GM18858 (cell line): ENCODE data around the gene AP1G1.
A peak's percentile ranks its signal among the peaks of the same experiment; 100 is the strongest.

ENCODE experiments used
- ATAC-seq: cut with Tn5 transposase; IDR thresholded peaks from one replicate; pipeline ENCODE4 v1.9.1; 2021; ENCODE audit not compliant: unreplicated experiment

The AP1G1 gene

DNA sequence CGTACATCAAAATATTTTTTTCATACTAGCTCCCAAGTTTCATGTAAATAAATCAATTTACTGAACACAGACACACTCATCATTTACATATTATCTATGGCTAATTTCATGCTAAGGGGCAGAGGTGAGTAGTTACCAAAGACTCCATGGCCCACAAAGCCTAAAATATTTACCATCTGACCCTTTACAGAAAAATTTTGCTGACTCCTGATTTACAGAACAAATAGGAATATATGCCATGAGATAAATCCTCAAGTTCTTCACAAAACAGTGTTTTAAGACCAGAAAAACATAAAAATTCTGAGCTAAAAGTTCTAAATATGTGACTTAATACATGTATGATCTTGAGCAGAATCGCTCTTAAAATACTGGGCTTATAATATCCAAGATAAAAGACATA lies 47.5 kb downstream of the AP1G1 start:
- no peak for ATAC-seq

DNA sequence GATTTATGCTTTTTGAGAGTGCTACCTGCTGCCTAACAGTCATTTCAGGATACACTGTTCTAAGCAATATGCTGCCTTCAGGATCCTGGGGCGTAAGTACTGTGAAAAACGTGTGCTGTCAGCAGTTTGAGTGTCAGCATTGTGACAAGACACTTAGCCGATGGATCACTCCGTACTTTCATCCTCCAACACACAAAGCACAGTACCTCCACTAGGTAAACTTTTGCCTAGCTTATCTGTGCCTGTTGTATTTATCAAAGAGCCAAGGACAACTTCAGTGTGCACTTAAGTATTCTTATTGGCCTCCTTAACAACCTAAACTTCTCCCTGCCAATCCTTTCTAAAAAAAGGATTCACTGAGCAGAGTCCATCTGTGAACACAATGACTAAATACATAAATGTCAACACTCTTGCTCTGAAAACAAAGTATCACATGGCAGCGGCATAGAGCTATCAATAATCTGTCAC lies 50.3 kb downstream of the AP1G1 start:
- no peak for ATAC-seq

DNA sequence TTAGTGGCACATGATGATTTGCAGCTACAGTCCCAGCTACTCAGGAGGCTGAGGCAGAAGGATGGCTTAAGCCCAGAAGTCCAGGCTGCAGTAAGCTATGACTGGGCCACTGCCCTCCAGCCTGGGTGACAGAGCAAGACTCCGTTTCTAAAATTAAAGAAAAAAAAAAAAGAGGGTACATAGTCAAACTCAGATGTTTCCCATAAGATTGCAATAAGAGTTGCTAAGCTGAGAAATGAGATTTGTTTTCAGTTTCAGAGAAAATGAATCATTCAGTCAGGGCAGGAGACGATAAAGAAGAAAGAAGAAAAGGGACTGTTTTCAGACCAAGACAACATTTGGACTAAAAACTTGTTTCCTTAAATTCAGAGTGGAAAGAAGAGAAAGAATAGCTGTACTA lies 54.0 kb downstream of the AP1G1 start:
- no peak for ATAC-seq

DNA sequence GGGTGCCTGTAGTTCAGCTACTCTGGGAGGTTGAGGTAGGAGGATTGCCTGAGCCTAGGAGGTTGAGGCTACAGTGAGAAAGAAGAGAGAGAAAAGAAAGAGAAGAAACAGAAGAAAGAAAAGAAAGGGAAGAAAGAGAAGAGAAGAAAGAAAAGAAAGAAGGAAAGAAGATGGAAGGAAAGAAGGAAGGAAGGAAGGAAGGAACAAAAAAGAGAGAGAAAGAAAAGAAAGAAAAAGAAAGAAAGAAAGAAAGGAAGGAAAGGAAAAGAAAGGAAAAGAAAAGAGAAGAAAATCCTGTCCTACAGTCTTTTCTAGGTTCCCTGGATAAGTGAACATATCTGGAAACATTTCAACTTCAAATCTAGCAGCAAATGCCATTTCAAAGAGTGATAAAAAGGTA lies 54.5 kb downstream of the AP1G1 start:
- no peak for ATAC-seq

DNA sequence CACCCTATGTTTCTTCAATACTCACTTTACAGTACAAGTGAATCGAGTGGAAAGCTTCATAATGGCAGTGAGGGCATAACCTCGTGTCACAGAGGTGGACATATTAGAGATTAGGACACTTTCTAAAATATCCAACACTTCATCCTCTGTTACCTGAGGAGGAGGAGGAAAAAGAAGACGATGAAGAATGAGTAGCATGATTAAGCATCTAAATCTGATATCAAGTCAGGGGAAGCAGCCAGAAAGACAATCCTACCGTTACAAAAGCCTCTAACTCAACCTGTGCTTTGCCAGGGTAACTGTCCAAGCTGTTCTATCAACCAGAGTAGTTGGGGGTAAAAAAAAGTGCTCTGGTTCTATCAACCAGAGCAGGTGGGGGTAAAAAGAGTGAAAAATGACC lies 60.4 kb downstream of the AP1G1 start:
- no peak for ATAC-seq

DNA sequence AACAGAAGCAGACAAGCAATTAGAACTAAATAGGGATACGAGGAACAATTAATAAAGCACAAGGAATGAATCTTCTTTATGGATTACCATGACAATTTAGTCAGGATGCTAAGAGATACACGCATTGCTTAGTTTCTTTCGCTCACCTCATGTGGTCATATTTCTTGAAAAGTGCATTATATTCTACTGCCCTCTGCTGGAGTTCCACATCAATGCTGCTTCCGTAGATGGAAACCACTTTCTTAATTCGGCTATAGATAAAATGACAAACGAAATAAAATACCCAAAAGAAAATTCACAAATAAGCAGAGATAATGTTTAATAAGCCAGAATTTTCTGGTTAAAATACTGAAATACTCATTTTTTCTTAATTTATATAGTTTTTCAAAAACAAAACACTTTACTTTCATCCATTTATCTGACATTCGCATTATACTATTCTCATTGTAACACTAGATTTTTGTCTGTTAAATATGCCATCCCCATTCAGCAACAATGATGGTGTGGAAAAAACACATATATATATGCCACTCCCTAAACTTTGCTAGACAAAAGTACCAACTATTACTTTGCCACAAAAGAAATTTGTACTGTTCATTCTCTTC lies 62.1 kb downstream of the AP1G1 start:
- ATAC-seq, result no peak

DNA sequence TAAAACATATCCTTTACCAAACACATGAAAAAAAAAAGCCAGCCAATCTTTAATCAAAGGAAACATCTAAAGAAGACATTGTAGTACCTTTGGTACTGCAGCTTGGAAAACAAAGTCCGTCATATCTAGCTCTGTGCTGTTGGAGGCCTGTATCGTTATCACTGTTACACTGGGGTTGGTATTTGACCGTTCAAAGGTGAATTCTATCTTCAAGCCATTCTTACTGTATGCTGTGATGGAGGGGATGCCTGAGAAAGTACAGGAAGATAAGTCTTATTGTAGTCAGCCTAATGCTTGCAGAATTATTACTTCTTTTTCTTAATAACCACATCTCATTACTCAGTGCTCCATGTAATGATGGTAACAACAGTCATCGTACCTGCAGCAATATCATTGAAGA lies 69.8 kb downstream of the AP1G1 start:
- ATAC-seq, result no peak

DNA sequence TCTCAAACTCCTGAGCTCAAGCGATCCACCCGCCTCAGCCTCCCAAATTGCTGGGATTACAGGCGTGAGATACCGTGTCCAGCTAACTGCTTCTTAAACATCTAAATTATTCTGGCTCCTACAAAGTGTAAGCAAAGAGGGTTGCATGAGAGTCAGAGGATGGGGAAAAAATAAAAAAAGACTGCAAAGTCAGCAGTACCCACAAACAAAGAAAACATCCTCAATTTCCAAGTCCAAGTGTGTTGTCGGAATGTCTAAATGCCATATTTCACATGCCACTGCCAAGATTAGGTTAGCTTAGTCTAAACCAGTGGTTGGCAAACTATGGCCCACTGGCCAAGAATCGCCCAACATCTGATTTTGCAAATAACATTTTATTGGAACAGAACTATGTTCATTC lies 71.1 kb downstream of the AP1G1 start:
- ATAC-seq, result no peak

DNA sequence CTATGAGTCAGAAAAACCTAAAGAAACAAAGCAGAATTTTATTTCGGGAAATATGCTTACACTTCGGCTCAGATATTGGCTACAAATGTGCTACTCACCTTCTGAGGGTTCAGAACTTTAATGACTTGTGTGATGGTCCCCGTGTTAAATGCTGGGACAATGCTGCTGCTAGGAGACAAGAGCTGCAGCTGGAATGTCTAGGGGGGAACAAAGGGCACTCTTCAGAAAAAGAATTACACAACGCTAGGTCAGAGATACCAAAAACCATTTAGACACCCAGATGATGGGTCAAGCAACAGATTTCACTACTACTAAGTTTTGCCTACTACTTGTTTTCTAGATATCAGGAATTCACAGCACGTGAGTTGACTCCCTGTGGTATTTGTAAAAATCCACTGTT lies 74.1 kb downstream of the AP1G1 start:
- no peak for ATAC-seq

DNA sequence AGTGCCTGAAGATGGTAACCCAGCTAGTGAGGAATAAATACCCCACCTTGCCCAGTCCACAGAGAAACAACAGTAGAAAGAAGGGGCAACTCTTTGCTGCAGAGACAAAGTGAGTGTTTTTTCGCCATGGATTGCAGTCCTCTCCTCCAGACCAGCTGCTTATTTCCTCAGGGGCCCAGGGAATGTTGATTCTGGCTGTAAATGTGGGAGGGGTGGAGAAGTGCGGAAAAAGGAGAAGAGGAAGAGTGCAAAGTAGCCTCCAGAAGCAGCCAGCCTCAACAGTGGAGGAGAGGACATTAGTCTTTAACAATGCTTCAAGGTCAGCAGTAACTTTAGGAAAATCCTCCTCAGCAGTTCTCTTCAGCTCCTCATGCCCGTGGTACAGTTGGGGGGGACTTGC lies 76.0 kb downstream of the AP1G1 start:
- ATAC-seq, result no peak

DNA sequence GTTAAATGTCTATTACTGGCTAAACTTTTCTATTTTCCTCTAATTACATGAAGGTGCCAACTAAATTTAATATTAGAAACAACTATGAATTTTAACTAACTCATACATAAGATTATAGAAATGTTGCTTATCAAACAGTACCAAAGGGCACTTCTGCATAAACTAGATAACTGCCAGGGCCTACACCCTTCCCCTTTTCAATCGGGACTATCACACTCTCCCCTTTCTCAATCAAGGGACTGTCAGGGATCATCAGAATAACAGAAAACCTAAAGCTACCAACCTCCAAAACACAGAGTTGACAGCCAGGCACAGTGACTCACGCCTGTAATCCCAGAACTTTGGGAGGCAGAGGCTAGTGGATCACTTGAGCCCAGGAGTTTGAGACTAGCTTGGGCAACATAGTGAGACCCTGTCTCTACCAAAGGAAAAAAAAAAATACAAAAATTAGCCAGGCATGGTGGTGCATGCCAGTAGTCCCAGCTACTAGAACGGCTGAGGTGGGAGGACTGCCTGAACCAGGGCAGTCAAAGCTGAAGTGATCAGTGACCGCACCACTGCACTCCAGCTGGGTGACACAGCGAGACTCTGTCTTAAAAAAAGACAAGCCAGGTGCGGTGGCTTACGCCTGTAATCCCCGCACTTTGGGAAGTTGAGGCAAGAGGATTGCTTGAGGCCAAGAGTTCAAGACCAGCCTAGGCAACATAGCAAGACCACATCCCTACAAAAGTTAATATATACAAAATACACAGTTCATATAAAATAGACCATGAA lies 80.9 kb downstream of the AP1G1 start:
- no peak for ATAC-seq

DNA sequence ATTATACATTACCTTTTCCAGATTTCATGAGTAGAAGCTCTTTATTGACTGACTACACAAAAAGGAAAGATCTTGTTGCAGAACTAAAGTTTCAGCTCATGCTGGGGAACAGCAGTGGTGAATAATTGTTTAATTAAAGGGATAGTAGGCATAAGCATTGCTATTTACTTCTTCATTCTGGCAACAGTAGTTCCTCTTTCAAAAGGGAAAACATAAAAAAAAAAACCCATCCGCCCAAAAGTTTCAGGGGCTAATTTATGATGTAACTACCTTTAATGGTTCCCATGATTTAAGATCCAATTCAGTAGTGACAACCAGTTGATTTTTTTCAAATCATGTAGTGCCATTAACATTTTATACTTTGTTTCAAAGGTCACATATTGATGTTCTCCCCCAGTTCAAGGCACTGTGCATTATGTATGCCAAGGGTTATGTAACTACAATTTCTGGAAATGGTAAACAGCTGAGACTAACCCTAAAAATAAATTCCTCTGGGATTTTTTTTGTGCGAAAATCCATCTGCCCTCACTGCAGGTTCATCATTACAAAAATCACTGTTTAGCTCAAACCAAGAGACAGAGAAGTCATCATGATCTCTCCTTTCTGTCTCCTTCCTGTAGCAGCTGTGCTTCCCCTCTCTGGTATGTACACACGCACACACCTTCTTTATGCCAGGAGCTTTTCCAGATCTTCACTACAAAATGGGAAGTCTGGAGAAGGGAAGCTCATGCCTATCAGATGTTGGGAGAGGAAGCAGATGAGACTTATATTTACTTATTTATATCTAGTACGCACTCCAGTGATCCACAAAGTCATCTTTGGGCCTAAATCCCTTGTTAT lies 81.9 kb downstream of the AP1G1 start:
- ATAC-seq, result no peak

DNA sequence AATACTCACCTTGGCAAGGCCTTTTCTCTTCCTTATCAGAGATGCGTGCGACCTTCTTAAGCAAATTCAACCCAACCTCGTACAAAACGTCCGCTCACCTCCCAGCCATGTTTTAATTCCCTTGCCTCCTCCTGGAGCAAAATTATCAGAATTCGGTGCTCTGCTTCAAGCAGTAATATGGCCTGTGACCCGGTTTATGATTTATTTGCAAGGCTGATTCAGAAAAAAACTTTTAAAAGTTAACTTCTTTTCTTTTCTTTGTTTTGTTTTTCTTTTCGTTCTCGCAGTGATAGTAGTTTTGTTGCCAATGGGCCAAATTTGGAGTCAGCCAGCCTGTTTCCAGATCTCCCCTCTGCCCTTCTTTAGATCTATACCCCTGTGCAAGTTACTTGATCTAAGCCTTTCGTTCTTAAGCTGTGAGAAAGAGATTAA lies 84.3 kb downstream of the AP1G1 start, which contains the start of gene PHLPP2:
TSS of gene PHLPP2 (minus strand) at position 382 of the 432 bp plus-strand sequence. CDS start 9,906 bp downstream, outside the sequence.
- no peak for ATAC-seq

DNA sequence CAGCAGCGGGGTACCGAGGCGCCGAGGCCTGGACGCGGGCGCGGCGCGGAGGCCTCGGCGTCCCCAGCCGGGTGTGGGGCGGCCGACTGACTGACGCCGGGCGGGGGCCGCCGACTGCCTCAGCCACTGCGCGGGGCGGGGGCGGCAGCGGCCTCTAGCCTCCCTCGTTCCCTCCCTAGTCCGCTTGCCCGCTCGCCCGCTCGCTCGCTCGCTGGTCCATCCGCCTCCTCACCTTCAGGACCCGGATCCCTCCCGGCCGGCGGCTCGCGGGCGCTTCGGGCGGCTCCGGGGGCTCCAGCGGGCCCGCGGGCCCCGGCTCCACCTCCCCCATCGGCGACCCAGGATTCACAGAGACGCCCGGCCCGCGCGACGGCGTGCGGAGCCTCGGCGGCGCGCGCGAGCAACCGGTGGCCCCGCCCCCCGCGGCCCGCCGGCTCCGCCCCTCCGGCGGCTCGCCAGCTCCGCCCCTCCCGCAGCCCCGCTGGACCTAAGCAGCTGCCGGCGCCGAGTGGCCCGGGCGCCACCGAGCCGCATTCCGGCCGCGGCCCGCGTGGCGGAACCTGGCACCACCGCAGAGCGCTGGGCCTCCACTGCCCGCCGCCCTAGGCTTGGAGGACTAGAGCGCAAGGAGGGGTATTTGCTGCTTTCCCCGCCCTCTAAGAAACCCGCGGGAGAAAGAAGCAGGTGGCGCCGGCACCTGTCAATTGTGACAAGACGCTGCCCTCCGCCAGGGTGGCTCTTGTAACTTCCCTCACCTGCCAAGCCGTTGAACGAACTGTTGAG lies 84.9 kb downstream of the AP1G1 start:
- ATAC-seq, result peak; percentile 60

DNA sequence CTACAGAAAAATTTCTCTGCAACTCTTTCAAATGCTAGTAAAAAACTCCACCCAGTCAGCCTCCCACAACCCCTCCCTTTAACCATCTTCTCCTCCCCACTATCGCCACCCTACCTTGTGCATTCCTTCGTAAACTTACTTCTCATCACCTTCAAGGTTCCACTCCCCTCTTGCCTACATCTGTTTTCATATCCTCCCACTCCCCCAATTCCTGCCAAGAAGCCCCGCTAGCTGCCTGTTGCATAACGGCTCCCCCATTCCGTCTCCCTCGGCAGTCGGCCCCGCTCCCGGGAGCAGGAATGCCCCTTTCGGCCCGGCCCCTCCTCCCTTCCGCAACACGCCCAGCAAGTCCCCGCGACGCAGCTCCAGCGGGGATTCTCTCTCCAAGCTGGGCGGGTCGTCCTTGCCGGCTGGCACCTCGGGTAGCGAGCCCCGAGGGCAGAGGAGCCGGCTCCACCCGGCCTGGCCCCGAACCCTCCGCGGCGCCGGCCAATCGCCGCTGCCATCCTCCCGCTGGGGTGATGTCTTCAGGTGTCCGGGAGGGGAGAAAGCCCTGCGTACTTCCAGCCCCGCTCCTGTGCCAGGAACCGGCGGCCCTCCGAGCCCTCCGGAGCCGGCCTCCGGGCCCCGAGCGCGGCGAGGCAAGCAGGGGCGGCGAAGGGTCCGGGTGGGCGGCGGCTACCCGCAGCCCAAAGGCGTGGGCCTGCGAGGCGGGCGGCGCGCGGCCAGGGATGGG lies 85.7 kb downstream of the AP1G1 start:
- ATAC-seq, result peak; percentile 17

DNA sequence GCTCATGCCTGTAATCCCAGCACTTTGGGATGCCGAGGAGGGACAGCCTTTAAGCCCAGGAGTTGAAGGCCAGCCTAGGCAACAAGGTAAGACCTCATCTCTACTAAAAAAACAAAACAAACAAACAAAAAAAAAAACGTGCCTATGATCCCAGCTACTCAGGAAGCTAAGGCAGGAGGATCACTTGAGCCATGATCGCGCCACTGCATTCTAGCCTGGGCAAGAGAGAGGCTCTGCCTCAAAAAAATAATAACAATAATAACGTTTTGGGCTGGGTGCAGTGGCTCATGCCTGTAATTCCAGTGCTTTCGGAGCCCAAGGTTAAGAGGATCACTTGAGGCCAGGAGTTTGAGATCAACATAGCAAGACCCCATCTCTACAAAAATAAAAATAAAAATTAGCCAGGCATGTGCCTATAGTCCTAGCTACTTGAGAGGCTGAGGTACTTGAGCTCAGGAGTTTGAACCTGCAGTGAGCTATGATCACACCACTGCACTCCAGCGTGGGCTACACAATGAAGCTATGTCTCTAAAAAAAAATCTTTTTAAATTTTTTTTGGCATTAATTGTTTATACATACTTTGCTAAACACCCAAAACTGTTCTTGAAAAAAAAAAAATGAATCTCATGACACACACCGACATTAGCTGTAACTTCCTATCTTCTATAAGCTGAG lies 87.4 kb downstream of the AP1G1 start:
- ATAC-seq, result no peak

DNA sequence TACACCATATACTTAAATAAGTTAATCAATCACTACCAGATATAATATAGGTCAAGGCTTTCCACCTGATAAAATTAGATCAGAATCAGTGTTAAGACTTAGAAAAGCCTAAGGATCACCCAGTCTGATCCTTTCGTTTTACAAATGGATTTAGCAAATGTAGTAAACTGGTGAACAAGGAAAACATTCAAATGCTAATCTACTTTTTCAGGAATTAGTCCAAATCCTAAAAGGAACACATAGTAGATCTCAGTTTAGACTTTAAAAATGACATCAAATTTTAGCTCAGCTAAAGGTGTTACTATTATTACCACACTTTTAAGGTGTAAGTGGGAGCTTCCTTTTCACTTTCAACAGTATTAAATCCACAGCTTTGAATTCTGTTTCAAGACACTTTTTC lies 96.1 kb downstream of the AP1G1 start:
- ATAC-seq, result no peak

DNA sequence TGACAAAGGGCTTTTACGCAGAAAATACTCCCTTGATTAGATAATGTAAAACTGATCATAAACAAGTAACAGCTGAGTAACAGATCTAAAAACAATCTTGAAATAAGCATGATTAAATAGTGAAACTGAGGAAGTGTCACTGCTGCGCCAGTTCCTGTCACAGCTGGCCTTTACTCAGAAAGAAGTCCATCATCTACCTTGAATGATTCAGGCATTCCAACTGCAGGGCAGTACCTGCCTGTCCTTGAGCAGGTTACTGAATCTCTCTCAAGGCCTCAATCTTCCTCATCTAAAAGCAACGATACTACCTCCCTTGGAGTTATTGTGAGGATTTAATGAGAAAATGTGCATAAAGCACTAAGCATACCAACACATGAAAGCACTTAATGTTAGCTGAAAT lies 96.8 kb downstream of the AP1G1 start:
- ATAC-seq, result no peak

DNA sequence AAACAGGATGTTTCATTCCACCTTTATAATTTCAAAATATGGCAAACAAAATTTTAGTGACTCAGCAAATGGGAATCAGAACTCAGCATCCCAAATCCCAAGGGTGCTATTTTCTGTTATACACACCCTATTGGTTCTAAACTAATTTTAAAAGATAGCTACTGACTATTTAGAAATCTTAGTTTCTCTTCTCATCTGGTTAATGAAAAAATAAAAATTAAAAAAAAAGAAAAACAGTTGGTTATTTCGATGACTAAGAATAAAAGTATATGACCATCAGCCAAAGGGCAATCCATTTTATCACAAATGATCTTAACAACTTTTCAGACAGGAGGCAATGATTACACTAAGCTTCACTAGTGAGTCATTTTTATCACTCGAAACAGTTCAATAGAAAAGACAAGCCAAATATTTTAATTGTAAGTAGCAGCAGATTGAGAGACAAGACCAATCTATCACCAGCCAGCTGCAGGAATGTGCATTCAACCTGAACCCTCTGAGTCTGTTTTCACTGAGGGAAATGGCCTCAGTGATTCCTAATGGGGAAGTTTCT lies 99.3 kb downstream of the AP1G1 start:
- ATAC-seq, result no peak
